Calu3 (cell line): ENCODE data around the gene IRX2. TPM values are rescaled to one million over a fixed set of nuclear protein-coding genes. Genes with fewer than 3 reads are reported as not detected.

Experiments
- BruUV-seq: library from RNA; stranded (reverse); fragments of 400-500 nt; replicated peaks from 2 replicates; lab custom pipeline; 2021; lab: Mats Ljungman, UMichigan
- CTCF ChIA-PET: fragments of 300-600 bp; sonication (Branson Sonifier 250); formaldehyde crosslinking; loops from one replicate; lab custom pipeline; 2022; ENCODE audit warnings: antibody characterized with exemption; lab: Charles Lee
- DNase-seq: peaks from one replicate; pipeline ENCODE4 v3.0.0; 2022
- H3K27ac Mint-ChIP-seq: one replicate; pipeline ENCODE4 v1.8.0; 2022; ENCODE audit warnings: mixed read lengths; ENCODE audit not compliant: unreplicated experiment
- H3K27me3 Mint-ChIP-seq: one replicate; pipeline ENCODE4 v1.8.0; 2022; ENCODE audit warnings: mixed read lengths; ENCODE audit not compliant: unreplicated experiment
- H3K36me3 Mint-ChIP-seq: one replicate; pipeline ENCODE4 v1.8.0; 2022; ENCODE audit warnings: mild to moderate bottlenecking, moderate library complexity, mixed read lengths; ENCODE audit not compliant: insufficient read depth, unreplicated experiment
- H3K4me1 Mint-ChIP-seq: one replicate; pipeline ENCODE4 v1.8.0; 2022; ENCODE audit warnings: mild to moderate bottlenecking, low read depth, mixed read lengths; ENCODE audit not compliant: unreplicated experiment
- H3K4me3 Mint-ChIP-seq: one replicate; pipeline ENCODE4 v1.8.0; 2022; ENCODE audit warnings: mild to moderate bottlenecking, low read depth, moderate library complexity, mixed read lengths; ENCODE audit not compliant: unreplicated experiment
- H3K9me3 Mint-ChIP-seq: one replicate; pipeline ENCODE4 v1.8.0; 2022; ENCODE audit warnings: low read depth, mixed read lengths; ENCODE audit not compliant: unreplicated experiment
- CTCF ChIP-seq: fragments of 200-600 bp; IDR thresholded peaks from one replicate; pipeline ENCODE4 v1.8.0; 2022; ENCODE audit warnings: antibody characterized with exemption; ENCODE audit not compliant: unreplicated experiment
- intact Hi-C: fragments of 100-400 bp; cut with micrococcal nuclease; formaldehyde crosslinking; loops from one replicate; pipeline ENCODE4 v1.10.0; 2022; ENCODE audit not compliant: unreplicated experiment
- total RNA-seq: library from RNA; stranded (reverse); gene quantifications from 2 replicates; pipeline ENCODE4 v1.2.3, GENCODE V29; 2022

IRX2 gene
- total RNA-seq, 1 experiment from 2014 or later = not detected

GRCh38 chr5:2703041-2703440 lies 48.4 kb downstream of the IRX2 start:
- BruUV-seq = no TSS peak
- Mint-ChIP-seq H3K27me3 (no peaks in the 10 kb centered on the region), H3K4me3 (no peak overlapping the region), H3K9me3 (peaks cover 19% of the 10 kb centered on the region), H3K4me1 (no peaks in the 10 kb centered on the region), H3K36me3 (no peaks in the 10 kb centered on the region), H3K27ac (no peak overlapping the region)
- no peak for DNase-seq
- CTCF ChIA-PET = no interaction called here
- intact Hi-C loops = no loop called here
- no peak for TF ChIP-seq CTCF

GRCh38 chr5:2702096-2702879 lies 49.2 kb downstream of the IRX2 start:
- no peak for TF ChIP-seq CTCF
- CTCF ChIA-PET = no interaction called here

GRCh38 chr5:2701592-2701991 lies 49.9 kb downstream of the IRX2 start:
- Mint-ChIP-seq H3K27ac (no peak overlapping the region), H3K9me3 (peaks cover 20% of the 10 kb centered on the region), H3K27me3 (no peaks in the 10 kb centered on the region), H3K4me3 (no peak overlapping the region), H3K4me1 (no peaks in the 10 kb centered on the region), H3K36me3 (no peaks in the 10 kb centered on the region)
- TF ChIP-seq CTCF = no peak
- intact Hi-C loops = no loop called here
- CTCF ChIA-PET = no interaction called here
- DNase-seq = no peak
- no TSS peak for BruUV-seq

More at GRCh38 chr5:2702096-2702879, 49.2 kb downstream of the IRX2 start:
- Mint-ChIP-seq H3K27me3 (no peaks in the 10 kb centered on the region), H3K36me3 (no peaks in the 10 kb centered on the region), H3K4me3 (no peak overlapping the region), H3K4me1 (no peaks in the 10 kb centered on the region), H3K9me3 (peaks cover 21% of the 10 kb centered on the region), H3K27ac (no peak overlapping the region)
- intact Hi-C loops = no loop called here
- no TSS peak for BruUV-seq
- DNase-seq = no peak

- no peaks in the 10 kb centered on the region for H3K27me3 Mint-ChIP-seq
- H3K4me3 Mint-ChIP-seq = no peak overlapping the region
- DNase-seq = no peak
- H3K9me3 Mint-ChIP-seq = peaks cover 20% of the 10 kb centered on the region
- no peaks in the 10 kb centered on the region for H3K4me1 Mint-ChIP-seq
- H3K36me3 Mint-ChIP-seq = no peaks in the 10 kb centered on the region
- intact Hi-C loops = no loop called here
- CTCF ChIA-PET = no interaction called here
- no peak for TF ChIP-seq CTCF
- no TSS peak for BruUV-seq
- no peak overlapping the region for H3K27ac Mint-ChIP-seq
These were observed 50.6 kb downstream of the IRX2 start for GRCh38 chr5:2700876-2701275.
